Cardiac fibroblast (primary cell): ENCODE data around the gene RPIA.
"Not testable (repeated sequence)": the region's sequence is repeated elsewhere in the genome, so short reads cannot be mapped to it uniquely, and the experiment has no call there.

Source experiments
- DNase-seq, 2 donors: peaks; one replicate each; pipeline versions ENCODE4 v3.0.0 to v3.0.0-alpha.2; 2010; ENCODE audit warnings: low read depth in 2 of 2
- H3K4me3 ChIP-seq, 2 donors: replicated peaks in 1 of 2; 1 replicate in 1 of 2; 2 replicates in 1 of 2; pipeline ENCODE4 v1.5.1; 2011; ENCODE audit warnings: low read depth in 2 of 2, low read length in 2 of 2, mild to moderate bottlenecking in 2 of 2, moderate library complexity in 1 of 2
- CTCF ChIP-seq: IDR thresholded peaks from one replicate; pipeline ENCODE4 v1.5.1; 2011; ENCODE audit warnings: low read depth, mild to moderate bottlenecking, low read length, inconsistent platforms

RPIA gene

GRCh38 chr2:88765154-88765888, 73.8 kb downstream of the RPIA start:
- DNase-seq: peak; percentile 14 to 21

GRCh38 chr2:88765889-88766481, 74.5 kb downstream of the RPIA start:
- DNase-seq: not testable (repeated sequence)
- peak overlapping the region; percentile 17 to 21 for H3K4me3 ChIP-seq

More at GRCh38 chr2:88765154-88765888, 73.8 kb downstream of the RPIA start:
- peak overlapping the region; percentile 17 to 21 for H3K4me3 ChIP-seq
- no peak for TF ChIP-seq CTCF

- no peak for DNase-seq
- TF ChIP-seq CTCF: no peak
- H3K4me3 ChIP-seq: no peak overlapping the region
Measured at GRCh38 chr2:88770016-88770415, 78.5 kb downstream of the RPIA start.

GRCh38 chr2:88773233-88774028, 82.0 kb downstream of the RPIA start:
- DNase-seq, H3K4me3 ChIP-seq: not testable (repeated sequence)

GRCh38 chr2:88789213-88789612, 97.7 kb downstream of the RPIA start:
- DNase-seq, H3K4me3 ChIP-seq: not testable (repeated sequence)

GRCh38 chr2:88795932-88796331, 104.5 kb downstream of the RPIA start:
- not testable (repeated sequence) for H3K4me3 ChIP-seq, DNase-seq

GRCh38 chr2:88796523-88796922, 105.0 kb downstream of the RPIA start:
- not testable (repeated sequence) for DNase-seq, H3K4me3 ChIP-seq

- DNase-seq, H3K4me3 ChIP-seq: not testable (repeated sequence)
Measured at GRCh38 chr2:88797164-88797563, 105.7 kb downstream of the RPIA start.
